UCSD-AML1 (cell line): ENCODE data around the gene STK4.
"Not testable (repeated sequence)": the region's sequence is repeated elsewhere in the genome, so short reads cannot be mapped to it uniquely, and the experiment has no call there.

ENCODE experiments used
- DNase-seq: peaks from one replicate; lab custom pipeline; 2025; ENCODE audit not compliant: unreplicated experiment; lab: John Stamatoyannopoulos, UW

The STK4 gene

DNA sequence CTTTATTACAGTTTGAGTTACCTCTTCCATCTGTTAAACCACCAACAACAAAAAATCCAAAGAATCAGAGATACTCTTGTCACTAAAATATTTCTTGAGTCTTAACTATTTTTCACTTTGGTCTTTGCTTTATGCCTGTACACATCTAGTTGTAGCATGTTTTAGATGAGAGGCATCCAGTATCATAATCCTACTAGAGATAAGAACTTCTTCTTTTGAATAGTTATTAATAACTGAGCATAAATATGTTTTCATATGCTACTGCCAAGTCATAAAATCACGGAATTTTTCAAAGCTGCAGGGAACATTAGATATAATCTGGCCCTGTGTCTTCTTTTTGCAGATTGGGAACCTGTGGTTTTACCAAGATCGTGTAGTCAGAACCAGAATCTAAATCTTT lies 55.3 kb downstream of the STK4 start:
- DNase-seq, result no peak

GRCh38 chr20:45023140-45023539 lies 56.8 kb downstream of the STK4 start:
- not testable (repeated sequence) for DNase-seq

GRCh38 chr20:45028424-45029136 lies 62.3 kb downstream of the STK4 start:
- no peak for DNase-seq

GRCh38 chr20:45029884-45030283 lies 63.6 kb downstream of the STK4 start:
- no peak for DNase-seq

- no peak for DNase-seq
Measured at GRCh38 chr20:45032276-45032675, 66.0 kb downstream of the STK4 start.

GRCh38 chr20:45032781-45033180 lies 66.5 kb downstream of the STK4 start:
- DNase-seq, result no peak

- no peak for DNase-seq
Measured at GRCh38 chr20:45034436-45034835, 68.1 kb downstream of the STK4 start.

GRCh38 chr20:45036044-45036755 lies 69.9 kb downstream of the STK4 start:
- no peak for DNase-seq

DNA sequence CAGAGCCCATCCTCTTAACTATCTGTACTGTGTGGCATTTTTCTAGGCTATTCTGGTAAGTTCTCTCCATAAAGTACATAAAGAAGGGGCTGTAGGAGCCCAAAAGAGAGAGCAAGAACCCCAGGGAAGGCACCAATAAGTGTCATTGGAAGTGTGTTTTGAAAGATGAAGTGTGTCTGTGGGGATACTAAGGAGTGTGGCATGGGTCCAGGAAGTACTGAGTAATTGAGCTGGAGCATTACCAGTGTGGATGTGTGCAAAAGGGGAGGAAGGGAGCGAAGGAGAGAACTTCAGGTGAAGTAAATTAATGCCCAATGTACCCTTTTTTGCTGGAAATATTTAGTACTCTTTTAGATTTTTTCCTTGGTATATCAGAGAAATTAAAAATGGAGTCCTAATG lies 70.7 kb downstream of the STK4 start:
- no peak for DNase-seq

DNA sequence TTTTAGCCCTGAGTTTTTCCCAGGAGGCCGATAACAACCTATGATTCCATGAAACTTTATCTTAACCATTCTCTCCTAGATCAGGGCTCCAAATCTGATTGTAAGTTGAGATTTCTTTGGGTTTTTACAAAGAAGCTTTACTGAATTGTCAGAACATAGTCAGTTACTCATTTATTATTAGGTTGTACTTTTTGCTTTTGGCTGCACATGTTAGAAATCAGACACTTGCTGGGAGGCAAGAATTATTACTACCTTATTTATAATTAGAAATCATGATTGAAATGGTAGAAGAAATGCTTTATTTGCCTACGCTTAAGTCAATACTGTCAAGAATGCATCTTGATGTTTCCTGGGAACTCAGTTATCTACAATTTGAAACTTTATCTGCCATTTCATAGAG lies 71.3 kb downstream of the STK4 start:
- no peak for DNase-seq

GRCh38 chr20:45038745-45039474 lies 72.6 kb downstream of the STK4 start:
- DNase-seq, result no peak

DNA sequence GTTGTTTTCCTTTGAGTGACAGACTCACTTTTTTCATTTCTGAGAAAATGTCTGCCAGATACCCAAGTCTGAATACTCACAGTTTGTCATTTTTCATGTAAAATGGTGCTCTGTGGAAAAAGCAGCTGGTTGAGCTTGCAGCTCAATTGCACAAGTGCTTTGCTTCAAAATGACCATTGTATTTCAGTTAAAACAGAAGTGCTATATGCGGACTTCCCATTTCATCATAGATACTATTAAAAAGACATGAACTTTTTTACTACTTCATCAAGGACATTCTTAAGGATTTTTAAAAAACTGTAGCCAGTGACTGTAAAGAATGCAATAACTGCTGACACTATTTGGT lies 73.1 kb downstream of the STK4 start:
- DNase-seq, result no peak

GRCh38 chr20:45041464-45042337 lies 75.4 kb downstream of the STK4 start:
- DNase-seq, result no peak

DNA sequence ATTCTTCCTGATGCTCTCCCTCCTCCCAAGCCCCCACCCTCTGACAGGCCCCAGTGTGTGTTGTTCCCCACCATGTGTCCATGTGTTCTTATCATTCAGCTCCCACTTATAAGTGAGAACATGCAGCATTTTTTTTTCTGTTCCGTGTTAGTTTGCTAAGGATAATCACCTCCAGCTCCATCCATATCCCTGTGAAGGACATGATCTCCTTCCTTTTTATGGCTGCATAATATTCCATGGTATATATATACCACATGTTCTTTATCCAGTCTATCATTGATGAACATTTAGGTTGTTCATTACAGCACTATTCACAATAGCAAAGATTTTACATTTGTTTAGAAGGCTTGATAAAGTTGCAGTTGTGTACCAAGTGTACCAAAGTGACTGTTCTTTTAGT lies 76.7 kb downstream of the STK4 start:
- DNase-seq, result no peak

DNA sequence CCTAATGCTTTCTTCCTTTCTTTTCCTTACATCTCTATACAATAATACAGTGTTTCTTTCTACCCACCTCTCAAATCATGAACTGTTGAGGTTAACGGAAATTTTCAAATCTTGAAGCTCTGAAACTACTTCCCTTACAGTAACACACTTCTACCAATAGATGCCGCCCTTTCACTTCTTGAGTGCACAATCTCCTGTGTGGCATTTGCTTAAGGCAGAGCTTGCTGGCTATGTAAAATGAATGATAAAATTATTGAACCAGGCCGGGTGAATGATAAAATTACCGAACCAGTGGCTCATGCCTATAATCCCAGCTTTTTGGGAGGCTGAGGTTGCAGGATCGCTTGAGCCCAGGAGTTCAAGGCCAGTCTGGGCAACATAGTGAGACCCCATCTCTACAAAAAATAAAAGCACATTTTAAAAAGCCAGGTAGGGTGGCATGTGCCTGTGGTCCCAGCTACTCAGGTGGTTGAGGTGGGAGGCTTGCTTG lies 77.8 kb downstream of the STK4 start:
- DNase-seq, result no peak

DNA sequence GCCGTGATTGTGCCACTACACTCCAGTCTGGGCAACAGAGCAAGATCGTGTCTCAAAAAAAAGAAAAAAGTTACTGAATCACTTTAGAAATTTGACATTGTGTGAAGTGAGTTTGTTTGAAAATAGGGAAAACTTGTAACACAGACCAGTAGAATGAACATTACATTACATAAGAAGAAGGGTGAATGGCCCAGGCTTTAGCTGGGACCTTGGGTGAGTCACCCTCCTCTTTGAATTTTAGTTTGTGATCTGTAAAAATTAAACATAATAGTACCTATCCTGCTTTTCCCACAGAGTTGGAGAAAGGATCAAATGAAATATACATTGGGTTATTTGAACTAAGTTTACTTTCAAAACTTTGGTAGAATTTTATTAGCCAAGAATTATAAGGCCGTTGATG lies 78.3 kb downstream of the STK4 start:
- no peak for DNase-seq

GRCh38 chr20:45047581-45048119 lies 81.3 kb downstream of the STK4 start:
- no peak for DNase-seq

DNA sequence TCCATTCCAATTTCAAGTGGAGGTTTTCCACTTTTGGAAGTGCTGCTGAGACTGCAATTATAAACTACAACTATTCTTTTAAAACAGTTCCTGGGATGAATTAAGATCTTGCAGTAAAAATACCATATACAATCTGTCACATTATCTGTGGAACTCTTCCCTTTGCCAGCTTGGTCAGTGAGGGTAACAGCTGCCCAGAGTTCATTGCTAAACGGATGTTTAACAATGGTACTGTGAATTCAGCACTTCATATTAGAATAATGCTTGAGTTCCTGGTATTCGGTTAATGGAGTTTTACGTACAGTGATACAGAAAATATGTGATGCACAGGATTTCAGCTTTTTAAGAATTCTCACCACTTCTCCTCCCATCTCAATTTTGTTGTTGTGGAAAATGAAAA lies 83.1 kb downstream of the STK4 start:
- DNase-seq, result no peak

DNA sequence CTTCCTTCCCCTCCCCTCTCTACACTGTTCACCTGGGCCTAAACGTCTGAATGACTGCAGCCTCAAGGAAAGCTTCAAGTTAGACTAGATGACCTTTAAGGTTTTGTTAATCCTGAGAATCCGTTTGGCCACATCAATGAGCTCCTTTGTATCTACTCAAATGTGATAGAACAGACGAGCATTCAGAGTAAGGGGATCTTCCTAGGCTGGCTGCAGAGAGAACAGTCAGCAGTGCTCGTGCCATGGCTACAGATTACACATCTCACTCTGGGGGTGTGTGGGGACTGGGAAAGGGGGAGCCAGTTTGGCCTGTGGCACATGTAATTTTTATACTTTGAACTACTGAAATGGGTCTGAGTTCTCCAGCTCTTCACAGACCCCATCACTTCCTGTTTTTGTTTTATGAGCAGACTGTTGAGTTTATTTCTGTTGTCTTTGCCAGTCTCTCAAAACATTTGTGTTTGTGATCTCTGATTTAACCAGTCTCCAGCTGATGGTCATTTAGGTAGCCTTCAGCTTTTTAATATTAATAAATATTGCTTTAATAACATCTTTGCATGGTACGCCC lies 83.7 kb downstream of the STK4 start:
- DNase-seq, result no peak
